K562 (cell line): ENCODE measurements around the gene ONECUT1. TPM values are rescaled to one million over a fixed set of nuclear protein-coding genes. Genes with fewer than 3 reads are reported as not detected.

Source experiments
- ATAC-seq: fragments of 200-7000 bp; cut with Tn5 transposase; 3 replicates; pipeline ENCODE4 v1.9.1; 2020; ENCODE audit warnings: moderate library complexity
- BruUV-seq: library from RNA; stranded (reverse); fragments of 400-500 nt; replicated peaks from 2 replicates; lab custom pipeline; 2021; lab: Mats Ljungman, UMichigan
- CTCF ChIA-PET: fragments of 300-600 bp; formaldehyde crosslinking; extraction: SDS; loops from one replicate; lab custom pipeline; 2021; ENCODE audit warnings: low intra/inter-chr PET ratio; lab: Yijun Ruan, JAX
- POLR2A ChIA-PET: fragments of 300-600, 350-650 bp; sonication (Branson Sonifier 250); formaldehyde crosslinking; extraction: SDS; loops from one replicate; lab custom pipeline; 2021; ENCODE audit warnings: antibody characterized with exemption, inconsistent platforms; lab: Yijun Ruan, JAX
- DNase-seq, 4 experiments: peaks; one replicate each; pipeline versions ENCODE4 v3.0.0 to v3.0.0-alpha.2; 2011 to 2018; ENCODE audit warnings: low spot score in 3 of 4, mixed read lengths in 3 of 4; ENCODE audit errors: extremely low read depth in 1 of 4
- FAIRE-seq: peaks from 2 replicates; lab custom pipeline; 2011; peaks lifted over from hg19 to GRCh38; lab: Jason Lieb, UNC
- H2AFZ ChIP-seq: 2 replicates; pipeline ENCODE4 v1.6.0; 2011; ENCODE audit warnings: low read depth, low read length, control low read depth, inconsistent platforms
- H3K27ac ChIP-seq: fragments of 200-600 bp; 3 replicates; pipeline ENCODE4 v1.8.0; 2011; ENCODE audit warnings: low read depth, mild to moderate bottlenecking, control low read depth, inconsistent platforms, low read length, moderate library complexity, mixed read lengths; ENCODE audit errors: extremely low read depth
- H3K27me3 ChIP-seq, 2 experiments: fragments of 300-600 bp in 1 of 2; 2 replicates in 1 of 2; 3 replicates in 1 of 2; pipeline versions ENCODE4 v1.6.0 to v1.8.0; 2011; ENCODE audit warnings: inconsistent platforms in 2 of 2, low read length in 2 of 2, mild to moderate bottlenecking in 1 of 2, mixed read lengths in 1 of 2, moderate library complexity in 1 of 2; ENCODE audit not compliant: control insufficient read depth in 2 of 2, insufficient read depth in 2 of 2
- H3K36me3 ChIP-seq: fragments of 300-600 bp; 3 replicates; pipeline ENCODE4 v1.8.0; 2011; ENCODE audit warnings: mild to moderate bottlenecking, low read length, inconsistent platforms; ENCODE audit not compliant: control insufficient read depth, insufficient read depth
- H3K4me1 ChIP-seq, 2 experiments: fragments of 200-600 bp in 1 of 2; replicated peaks in 1 of 2; 2 replicates in 1 of 2; 3 replicates in 1 of 2; pipeline versions ENCODE4 v1.5.1 to v1.8.0; 2011; ENCODE audit warnings: inconsistent platforms in 2 of 2, low read length in 2 of 2, mild to moderate bottlenecking in 1 of 2, mixed read lengths in 1 of 2, moderate library complexity in 1 of 2; ENCODE audit not compliant: control insufficient read depth in 2 of 2, insufficient read depth in 2 of 2
- H3K4me2 ChIP-seq: 2 replicates; pipeline ENCODE4 v1.6.1; 2011; ENCODE audit warnings: low read length, control low read depth, inconsistent platforms, mixed read lengths; ENCODE audit not compliant: insufficient read depth
- H3K4me3 ChIP-seq: fragments of 200-600 bp; sonication (generic), shearing (Covaris generic); 2 replicates; pipeline ENCODE4 v1.5.1; 2016; ENCODE audit warnings: control low read depth, inconsistent platforms
- H3K79me2 ChIP-seq: fragments of 200-600 bp; 3 replicates; pipeline ENCODE4 v1.8.0; 2011; ENCODE audit warnings: low read length, inconsistent platforms; ENCODE audit not compliant: control insufficient read depth, insufficient read depth
- H3K9ac ChIP-seq, 2 experiments: 2 replicates each; pipeline versions ENCODE4 v1.6.0 to v1.6.1; 2011; ENCODE audit warnings: low read depth in 2 of 2, low read length in 2 of 2, control low read depth in 1 of 2, inconsistent platforms in 1 of 2, mild to moderate bottlenecking in 1 of 2, mixed read lengths in 1 of 2; ENCODE audit not compliant: insufficient read depth in 1 of 2
- H3K9me1 ChIP-seq: one replicate; pipeline ENCODE4 v1.6.0; 2011; ENCODE audit warnings: inconsistent platforms, mild to moderate bottlenecking, low read length, moderate library complexity; ENCODE audit not compliant: control insufficient read depth, insufficient read depth
- H3K9me3 ChIP-seq: replicated peaks from 2 replicates; pipeline ENCODE4 v1.5.1; 2011; ENCODE audit warnings: low read depth, low read length, inconsistent platforms; ENCODE audit not compliant: control insufficient read depth, insufficient read depth
- H4K20me1 ChIP-seq: replicated peaks from 2 replicates; pipeline ENCODE4 v1.6.1; 2011; ENCODE audit warnings: low read length, inconsistent platforms, mixed read lengths; ENCODE audit not compliant: control insufficient read depth, insufficient read depth
- ARID4B ChIP-seq: sonication (generic); formaldehyde crosslinking; IDR thresholded peaks from 2 replicates; pipeline ENCODE4 v1.8.0; 2022; ENCODE audit warnings: mild to moderate bottlenecking, missing genetic modification reagents
- ESRRB ChIP-seq: fragments of 250-450 bp; sonication (Bioruptor Pico); IDR thresholded peaks from 2 replicates; pipeline ENCODE4 v1.5.0; 2020; ENCODE audit warnings: mild to moderate bottlenecking, moderate library complexity, borderline replicate concordance
- FOXO4 ChIP-seq: fragments of 450-650 bp; formaldehyde crosslinking; IDR thresholded peaks from 2 replicates; pipeline ENCODE4 v1.4.0; 2020; ENCODE audit warnings: mild to moderate bottlenecking, moderate library complexity
- LARP7 ChIP-seq: fragments of 450-650 bp; IDR thresholded peaks from 2 replicates; pipeline ENCODE4 v1.6.1; 2016
- MAFF ChIP-seq: IDR thresholded peaks from 2 replicates; pipeline ENCODE4 v1.6.1; 2012; ENCODE audit warnings: low read length, improper control_type of control experiment
- MIER1 ChIP-seq: fragments of 450-650 bp; IDR thresholded peaks from 2 replicates; pipeline ENCODE4 v1.6.1; 2016; ENCODE audit warnings: antibody characterized with exemption, mild to moderate bottlenecking, low read depth
- PHF20 ChIP-seq: fragments of 450-650 bp; IDR thresholded peaks from 2 replicates; pipeline ENCODE4 v1.6.1; 2018; ENCODE audit not compliant: partially characterized antibody
- RBM39 ChIP-seq: fragments of 200-400 bp; formaldehyde crosslinking; optimal IDR thresholded peaks from 2 replicates; pipeline ENCODE3; 2018; ENCODE audit warnings: low read depth, low read length
- SREBF2 ChIP-seq: sonication (generic); formaldehyde crosslinking; IDR thresholded peaks from 2 replicates; pipeline ENCODE4 v1.4.0; 2020; ENCODE audit warnings: mild to moderate bottlenecking, missing genetic modification reagents
- TRIM28 ChIP-seq: fragments of 450-650 bp; IDR thresholded peaks from 2 replicates; pipeline ENCODE4 v1.6.1; 2017
- ZFP1 ChIP-seq: fragments of 450-650 bp; formaldehyde crosslinking; IDR thresholded peaks from 2 replicates; pipeline ENCODE4 v1.4.0; 2020; ENCODE audit warnings: mild to moderate bottlenecking, mixed read lengths
- ZNF253 ChIP-seq: fragments of 250-450 bp; sonication (Bioruptor Pico); conservative IDR thresholded peaks from 2 replicates; pipeline ENCODE4 v1.6.1; 2021; ENCODE audit warnings: mild to moderate bottlenecking
- ZNF3 ChIP-seq: fragments of 250-450 bp; sonication (Bioruptor Pico); IDR thresholded peaks from 2 replicates; pipeline ENCODE4 v1.5.0; 2021; ENCODE audit warnings: mild to moderate bottlenecking, moderate library complexity
- WGBS: fragments of 100-300 bp; shearing (Covaris generic); methylation state at CpG from one replicate; pipeline ENCODE4 v1.1.6; 2016; ENCODE audit warnings: low coverage, mixed read lengths; ENCODE audit not compliant: insufficient coverage; ENCODE audit errors: missing lambda C conversion rate; 5-methylcytosine and 5-hydroxymethylcytosine counted together
- in situ Hi-C: fragments of 300-500 bp; cut with MboI; formaldehyde crosslinking; loops from 4 replicates; pipeline ENCODE4 v1.15.0; 2018; ENCODE audit warnings: inconsistent platforms, mixed read lengths
- intact Hi-C: fragments of 100-400 bp; cut with micrococcal nuclease; formaldehyde crosslinking; loops from 2 replicates; pipeline ENCODE4 v1.14.2; 2022
- polyA plus RNA-seq, 8 experiments: library from polyadenylated mRNA; depleted of rRNA in 4 of 8; stranded (reverse) in 5 of 8; unstranded in 3 of 8; fragments of >200 nt; fragmentation: Nextera tagmentation in 2 of 8; fragmentation: Illumina TruSeq in 1 of 8; extraction: Ambion mirVana in 2 of 8; extraction: Trizol in 1 of 8; gene quantifications; 2 replicates each; pipeline versions ENCODE4 v1.2.1 to v1.2.3, GENCODE V29; 2011 to 2014; ENCODE audit warnings: inconsistent platforms in 1 of 8, missing spikeins in 1 of 8
- total RNA-seq, 7 experiments: library from RNA; depleted of rRNA in 6 of 7; stranded (reverse); fragments of >200 nt in 6 of 7; fragmentation: Illumina TruSeq in 2 of 7; extraction: Trizol in 2 of 7; gene quantifications; 2 replicates each; pipeline versions ENCODE4 v1.2.1 to v1.2.3, GENCODE V29; 2011 to 2021; ENCODE audit warnings: low replicate concordance in 1 of 7

Gene ONECUT1
- total and polyA plus RNA-seq, 9 of the 15 experiments (the other 6 are each of a cell fraction or from before 2014, with no cell fraction given): not detected

GRCh38 chr15:52738311-52738710, 51.8 kb downstream of the ONECUT1 start:
- Histone ChIP-seq H3K9me1 (no peaks in the 10 kb centered on the region), H3K4me2 (no peak overlapping the region), H3K79me2 (no peaks in the 10 kb centered on the region), H2AFZ (no peak overlapping the region), H3K27me3 (peaks cover 0 to 2% of the 10 kb centered on the region in 2 experiments; a peak in 1 of 5 replicates), H3K4me1 (no peaks in the 10 kb centered on the region), H3K27ac (no peak overlapping the region), H3K9me3 (no peaks in the 10 kb centered on the region), H3K36me3 (no peaks in the 10 kb centered on the region), H3K4me3 (no peak overlapping the region), H4K20me1 (no peaks in the 10 kb centered on the region), H3K9ac (no peak overlapping the region)
- BruUV-seq: no TSS peak
- ATAC-seq: no peak
- 2% methylated on average over 4 of the region's 4 CpGs for WGBS
- no peak for FAIRE-seq
- CTCF ChIA-PET: no interaction called here
- POLR2A ChIA-PET: no interaction called here
- DNase-seq: no peak
- intact Hi-C loops: loop anchor here (10.0 kb wide), 2 partner anchors 214 to 274 kb away; partner anchors contain the start of gene MYO5A
- in situ Hi-C loops: no loop called here
- TF ChIP-seq FOXO4 (no peak), LARP7 (no peak), MIER1 (no peak), PHF20 (no peak), ARID4B (no peak), ZNF253 (no peak), RBM39 (no peak), ZFP1 (CRISPR knock-in tag) (no peak), ZNF3 (no peak), TRIM28 (no peak), SREBF2 (CRISPR knock-in tag) (no peak), MAFF (no peak), ESRRB (no peak)
